ENCODE measurements around the gene SCUBE1. TPM values are rescaled to one million over a fixed set of nuclear protein-coding genes. Genes with fewer than 3 reads are reported as not detected.

Gene SCUBE1
- total and polyA plus RNA-seq, 2 donors (not counting 3 experiments of a cell fraction or from before 2014, with no cell fraction given), result 0.07 TPM; not detected in 1

- H3K9me1 ChIP-seq (replicated peaks; ENCODE audit: control insufficient read depth, extremely low read depth, insufficient read depth, low read length), result no peaks in the 10 kb centered on the region
- no peak overlapping the region for H3K4me2 ChIP-seq (ENCODE audit: insufficient read depth, low read length)
- H3K9ac ChIP-seq (replicated peaks; ENCODE audit: extremely low read depth, insufficient read depth, low read length), result no peak overlapping the region
- no peaks in the 10 kb centered on the region for H4K20me1 ChIP-seq (replicated peaks; ENCODE audit: control insufficient read depth, extremely low read depth, insufficient read depth, low read length)
- no peaks in the 10 kb centered on the region for H3K4me1 ChIP-seq (ENCODE audit: control insufficient read depth, extremely low read depth, insufficient read depth, low read length)
- H2AFZ ChIP-seq (ENCODE audit: low read depth, low read length), result no peak overlapping the region
- ChIA-PET POLR2A (no interaction called here), CTCF (no interaction called here)
- dilution Hi-C loops (cut with MboI; ENCODE audit: extremely low pct_ligation_motif_present, low sequenced_read_pairs) (no loop called here), intact Hi-C loops (cut with micrococcal nuclease) (no loop called here)
- no peaks in the 10 kb centered on the region for H3K9me3 ChIP-seq (replicated peaks; ENCODE audit: control insufficient read depth, insufficient read depth, low read length)
- FAIRE-seq (no peak), DNase-seq (ENCODE audit: low read depth, low spot score) (no peak)
- no peaks in the 10 kb centered on the region for H3K36me3 ChIP-seq (ENCODE audit: control insufficient read depth in 2 of 2, extremely low read depth in 1 of 2, insufficient read depth in 2 of 2, low read length in 2 of 2)
- no peak overlapping the region for H3K27ac ChIP-seq (ENCODE audit: insufficient read depth, low read depth, low read length)
- no peak for TF ChIP-seq CTCF (IDR thresholded peaks at IDR 0.05; ENCODE audit: extremely low read depth in 1 of 2, insufficient read depth in 1 of 2, low read depth in 1 of 2, low read length in 2 of 2)
- TF ChIP-seq MYC (IDR thresholded peaks at IDR 0.05; ENCODE audit: low read depth, low read length), result no peak
- no peak for TF ChIP-seq FOS (IDR thresholded peaks at IDR 0.05; ENCODE audit: borderline replicate concordance, insufficient read depth, low read length)
- no peak for TF ChIP-seq POLR2A (IDR thresholded peaks at IDR 0.05; ENCODE audit: low read depth, low read length)
- TF ChIP-seq POLR2AphosphoS5 (IDR thresholded peaks at IDR 0.05; ENCODE audit: insufficient read depth, low read depth, low read length), result no peak
- no peak for TF ChIP-seq MAX (IDR thresholded peaks at IDR 0.05; ENCODE audit: insufficient read depth, insufficient read length)
- no peak for TF ChIP-seq EZH2 (IDR thresholded peaks at IDR 0.05; ENCODE audit: borderline replicate concordance, low read depth, low read length, severe bottlenecking)
- no peak for TF ChIP-seq JUN (IDR thresholded peaks at IDR 0.05; ENCODE audit: borderline replicate concordance, insufficient read depth, insufficient read length, low read depth)
- no peak for TF ChIP-seq GATA2 (IDR thresholded peaks at IDR 0.05; ENCODE audit: insufficient read depth, insufficient read length, low read depth, low read length)
- peaks cover 0 to 7% of the 10 kb centered on the region in 2 experiments for H3K27me3 ChIP-seq (ENCODE audit: control insufficient read depth in 2 of 2, insufficient read depth in 2 of 2, low read length in 2 of 2)
- no TSS peak for BruUV-seq (replicated peaks)
- H3K79me2 ChIP-seq (ENCODE audit: control insufficient read depth, insufficient read depth, low read length), result no peaks in the 10 kb centered on the region
- no peak overlapping the region for H3K4me3 ChIP-seq (replicated peaks in 1 of 3; ENCODE audit: insufficient read depth in 1 of 3, low read depth in 1 of 3, low read length in 3 of 3)
These were observed 47.7 kb upstream of the SCUBE1 start for GRCh38 chr22:43390872-43391271.

All from endothelial cell of umbilical vein (primary cell).